GM18502 (cell line): ENCODE results near the gene ANK3.
"Not testable (repeated sequence)": the region's sequence is repeated elsewhere in the genome, so short reads cannot be mapped to it uniquely, and the experiment has no call there.

Source experiments
- ATAC-seq: cut with Tn5 transposase; IDR thresholded peaks from one replicate; pipeline ENCODE4 v1.9.1; 2021; ENCODE audit warnings: mild to moderate bottlenecking; ENCODE audit not compliant: unreplicated experiment, poor library complexity

ANK3 gene

GRCh38 chr10:60314069-60314940, 75.4 kb downstream of the ANK3 start:
- no peak for ATAC-seq

DNA sequence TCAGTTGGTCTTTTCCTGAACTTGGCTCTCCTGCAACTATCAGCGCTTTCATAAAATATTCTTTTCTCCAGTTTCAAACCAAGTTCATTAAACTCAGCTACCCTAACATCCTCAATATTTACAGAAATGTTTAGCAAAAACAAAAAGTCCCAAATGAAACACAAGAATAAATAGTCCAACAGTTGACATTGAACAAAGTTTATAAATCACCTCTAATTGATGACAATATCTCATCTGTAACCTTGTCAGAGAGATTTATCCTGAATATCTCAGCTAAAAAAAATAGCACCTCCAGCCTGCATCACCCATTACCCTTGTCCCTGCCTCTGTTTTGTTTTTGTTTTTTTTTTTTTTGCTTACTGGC, 76.1 kb downstream of the ANK3 start:
- ATAC-seq, result no peak

GRCh38 chr10:60312818-60313588, 76.7 kb downstream of the ANK3 start:
- no peak for ATAC-seq

- no peak for ATAC-seq
Measured at GRCh38 chr10:60311821-60312220, 77.9 kb downstream of the ANK3 start.

DNA sequence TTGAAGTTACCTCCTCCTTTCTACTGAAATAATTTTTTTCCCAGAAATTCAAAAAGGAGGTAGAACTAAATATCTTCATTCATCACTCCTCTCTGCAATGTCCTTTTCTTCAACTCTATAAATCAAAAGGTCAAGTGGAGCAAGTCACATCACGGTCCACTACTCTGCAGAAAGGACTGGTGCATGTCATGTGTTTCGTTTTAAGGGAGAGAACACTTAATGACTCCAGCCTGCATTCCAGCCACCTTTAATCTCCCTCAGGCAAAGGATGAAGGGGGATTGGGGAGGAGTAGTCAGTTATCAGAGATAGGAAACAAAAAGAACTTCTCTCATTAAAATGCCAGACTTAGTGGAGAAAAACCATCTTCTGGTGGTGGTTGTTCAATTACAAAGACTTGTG, 78.9 kb downstream of the ANK3 start:
- no peak for ATAC-seq

- ATAC-seq, result no peak
Measured at GRCh38 chr10:60309891-60310290, 79.8 kb downstream of the ANK3 start.

GRCh38 chr10:60309371-60309770, 80.3 kb downstream of the ANK3 start:
- ATAC-seq, result no peak

DNA sequence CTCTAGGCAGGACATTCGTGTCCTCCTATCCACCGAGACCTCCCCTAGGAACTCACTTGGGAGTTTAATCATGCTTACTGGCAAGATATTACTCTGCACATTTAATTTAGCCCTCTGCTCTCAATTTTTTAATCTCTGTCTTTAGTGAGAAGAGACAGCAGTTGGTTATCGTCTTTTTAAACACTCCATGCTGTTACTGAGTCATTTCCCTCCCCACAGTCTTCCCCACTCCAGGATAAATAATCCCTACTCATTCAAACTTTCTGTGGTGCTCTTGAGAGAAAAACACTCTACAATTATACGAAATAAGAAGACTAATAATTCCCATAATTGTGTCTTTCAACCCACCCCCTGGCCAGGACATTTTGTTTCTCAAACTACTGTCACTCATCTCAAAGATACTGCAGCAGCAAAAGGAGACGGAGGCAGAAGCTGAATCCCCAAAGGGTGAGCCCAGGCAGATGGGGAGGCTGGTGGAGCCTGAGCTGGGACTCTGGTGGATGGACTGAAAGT, 84.2 kb downstream of the ANK3 start:
- ATAC-seq, result no peak

GRCh38 chr10:60304829-60305379, 84.8 kb downstream of the ANK3 start:
- no peak for ATAC-seq

DNA sequence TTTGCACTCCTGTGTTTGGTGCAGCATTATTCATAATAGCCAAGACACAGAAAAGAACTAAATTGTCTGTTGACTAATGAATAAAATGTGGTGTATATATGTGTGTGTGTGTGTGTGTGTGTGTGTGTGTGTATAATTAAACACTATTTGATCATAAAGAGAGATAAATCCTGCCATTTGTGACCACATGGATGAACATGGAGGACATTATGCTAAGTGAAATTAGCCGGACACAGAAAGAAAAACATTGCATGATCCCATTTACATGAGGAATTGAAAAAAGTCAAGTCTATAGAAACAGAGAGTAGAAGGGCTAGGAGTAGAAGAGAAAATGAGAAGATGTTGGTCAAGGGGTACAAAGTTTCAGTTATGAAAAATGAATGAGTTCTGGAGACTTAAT, 85.9 kb downstream of the ANK3 start:
- ATAC-seq, result no peak

- ATAC-seq, result no peak
Measured at GRCh38 chr10:60299961-60300883, 89.5 kb downstream of the ANK3 start.

DNA sequence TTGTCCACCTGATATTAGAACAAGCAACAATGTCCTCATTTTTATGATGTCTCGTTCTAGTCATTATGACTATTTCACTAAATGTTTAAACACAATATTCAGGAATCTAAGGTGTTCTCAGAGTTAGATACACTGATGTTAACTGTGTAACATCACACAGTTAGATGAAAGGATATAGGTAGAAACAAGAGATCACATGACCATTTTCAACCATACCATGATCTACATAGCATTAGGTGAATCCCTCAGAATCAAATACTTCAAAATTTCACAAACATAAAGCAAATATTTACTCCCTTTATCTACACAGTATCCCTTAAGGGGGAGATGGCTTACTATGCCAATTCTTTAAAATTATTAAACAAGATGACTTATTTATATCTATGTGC, 90.3 kb downstream of the ANK3 start:
- ATAC-seq, result no peak

DNA sequence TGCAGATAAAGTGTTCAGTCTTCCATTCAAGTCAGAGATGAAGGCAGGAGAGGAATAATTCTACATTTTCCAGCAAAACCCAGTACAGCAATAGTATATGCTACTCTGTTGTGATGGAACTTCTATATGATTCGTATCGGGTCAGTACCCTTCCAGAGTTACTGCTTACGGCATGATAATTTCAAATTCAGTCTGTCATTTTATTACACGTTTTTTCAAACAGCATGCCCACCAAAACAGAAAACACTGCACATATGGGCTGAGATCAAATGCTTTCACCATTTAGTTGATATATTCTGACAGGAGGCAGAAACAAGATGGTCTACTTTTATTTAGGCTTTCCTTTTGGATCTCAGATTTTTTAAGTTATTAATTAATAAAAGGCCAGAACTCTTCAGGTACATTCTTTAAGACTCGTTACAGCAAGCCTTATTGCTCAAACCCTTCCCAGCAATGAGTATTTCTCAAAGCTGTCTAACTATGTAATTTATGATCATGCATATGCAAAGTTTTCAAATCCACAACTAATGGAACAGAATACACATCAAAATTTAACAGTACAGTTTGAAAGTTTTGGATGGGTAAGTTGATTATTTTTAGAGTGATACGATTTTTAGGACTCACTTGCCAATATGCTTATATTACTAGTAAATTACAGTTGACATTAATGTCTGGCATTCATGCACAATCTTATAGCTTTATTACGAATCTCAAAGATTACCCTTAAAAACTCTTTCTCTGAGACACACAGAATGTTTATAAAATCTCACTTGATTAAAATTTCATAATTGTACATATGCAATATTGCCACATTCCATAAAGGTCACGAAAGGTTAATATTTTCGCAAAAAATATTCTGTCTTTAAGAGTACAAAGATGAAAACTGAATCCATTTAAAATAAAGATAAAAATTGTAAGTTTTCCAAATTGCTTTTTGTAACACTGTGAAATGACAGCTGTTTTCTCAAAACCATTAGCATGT, 91.0 kb downstream of the ANK3 start:
- ATAC-seq, result no peak

DNA sequence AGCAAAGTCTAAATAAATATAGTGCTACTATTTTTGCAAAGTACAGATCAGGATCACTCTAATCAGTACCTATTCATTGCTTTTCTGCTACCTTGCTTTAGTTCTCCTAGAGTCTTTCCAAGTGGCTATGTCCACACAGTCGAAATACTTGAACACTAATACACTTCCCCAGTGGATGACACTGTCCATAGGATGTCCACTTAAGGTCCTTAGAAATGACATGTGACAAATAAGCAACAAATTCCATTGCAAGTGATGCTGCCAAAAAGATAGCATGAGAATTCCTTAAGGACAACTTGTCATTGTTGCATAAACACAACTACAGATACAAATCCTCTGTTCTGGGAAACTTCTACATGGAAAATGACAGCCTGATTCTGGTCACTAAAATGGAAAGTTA, 93.6 kb downstream of the ANK3 start:
- no peak for ATAC-seq

DNA sequence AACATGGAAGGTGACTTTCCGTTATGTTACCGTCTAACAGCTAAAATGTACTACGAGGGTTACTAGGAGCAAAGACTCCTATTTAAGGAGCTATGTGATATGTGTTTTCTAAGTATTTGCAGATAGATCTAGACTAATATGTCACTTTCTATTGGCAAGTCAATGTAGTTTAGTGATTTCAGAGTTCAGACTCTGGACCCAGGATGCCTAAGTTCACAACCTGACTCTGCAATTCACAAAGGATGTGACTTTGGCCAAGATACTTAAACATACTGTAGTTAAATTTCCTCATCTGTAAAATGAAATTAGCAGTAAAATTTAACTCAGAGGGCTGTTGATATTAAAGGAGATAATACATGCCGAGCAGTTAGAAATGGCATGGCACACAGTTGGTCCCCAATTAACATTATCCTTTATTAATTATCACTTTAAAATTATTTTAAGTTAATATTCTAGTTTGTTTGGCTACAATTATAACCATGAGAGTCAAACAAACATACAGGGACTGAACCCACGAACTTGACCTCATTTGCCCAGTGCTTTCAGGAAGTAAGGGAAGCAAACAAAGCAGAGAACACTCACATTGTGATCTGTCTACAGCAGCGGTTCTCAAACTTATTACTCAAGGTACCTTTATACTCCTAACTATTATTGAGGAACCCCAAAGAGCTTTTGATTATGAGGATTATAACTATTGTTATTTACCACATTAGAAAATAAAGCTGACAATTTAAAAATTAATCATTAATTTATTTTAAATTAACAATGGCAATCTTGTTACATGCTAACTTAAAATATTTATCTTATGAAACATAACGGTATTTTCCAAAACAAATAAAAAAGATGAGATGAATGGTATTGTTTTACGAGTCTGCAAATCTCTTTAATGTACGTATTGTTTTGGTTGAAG, 94.4 kb downstream of the ANK3 start:
- ATAC-seq, result no peak

DNA sequence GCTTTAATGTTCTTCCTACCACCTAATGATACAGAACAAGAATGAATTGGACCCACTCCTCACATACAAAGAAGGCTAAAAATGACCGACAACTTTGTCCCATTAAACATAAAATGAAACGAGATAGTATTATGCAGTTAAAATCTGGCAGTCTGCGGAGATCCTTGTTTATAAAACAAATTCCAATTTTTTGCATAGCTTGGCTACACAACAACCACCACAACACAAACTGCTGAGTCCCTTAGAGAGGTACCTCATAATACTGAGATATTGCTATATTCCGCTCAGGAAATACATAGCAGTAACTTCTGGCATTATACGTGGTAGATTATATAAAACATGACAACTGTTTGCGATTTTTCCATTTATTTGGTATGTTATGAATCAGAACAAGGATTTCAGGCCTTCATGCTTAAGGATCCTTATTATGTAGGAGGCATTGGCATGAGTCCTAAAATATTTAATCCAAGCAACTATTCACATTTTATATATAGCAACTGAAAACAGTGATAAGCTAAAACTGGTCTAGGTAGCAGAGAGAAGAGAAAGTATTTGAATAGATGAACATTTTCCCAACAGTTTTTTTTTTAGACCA, 96.0 kb downstream of the ANK3 start:
- no peak for ATAC-seq

DNA sequence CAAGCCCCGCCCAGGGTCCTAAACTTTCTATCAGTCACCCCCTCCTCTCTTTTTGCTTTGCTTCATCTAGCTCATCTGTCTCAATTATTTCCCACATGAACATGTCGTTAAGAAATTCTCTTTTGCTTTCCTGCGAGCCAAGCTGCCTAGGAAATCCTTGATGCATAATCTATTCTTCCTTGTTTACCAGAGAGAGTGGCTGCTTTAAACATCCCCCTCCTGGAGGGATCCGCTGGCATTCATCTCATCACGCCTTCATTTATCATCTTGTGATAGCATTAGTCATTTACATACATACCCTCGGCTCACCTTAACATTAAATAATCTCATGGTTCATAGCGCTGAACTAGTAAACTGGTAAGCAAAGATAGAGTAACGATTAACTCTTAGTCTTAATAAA, 96.7 kb downstream of the ANK3 start:
- ATAC-seq, result no peak

- not testable (repeated sequence) for ATAC-seq
Measured at GRCh38 chr10:60292536-60292935, 97.1 kb downstream of the ANK3 start.
